Chondrocyte (in vitro differentiated cells): ENCODE data around the gene NRSN1. TPM values are rescaled to one million over a fixed set of nuclear protein-coding genes. Genes with fewer than 3 reads are reported as not detected.

Experiments used
- DNase-seq: peaks from one replicate; pipeline ENCODE4 v3.0.0; 2021; ENCODE audit warnings: mixed read lengths, low spot score
- H3K27ac Mint-ChIP-seq: one replicate; pipeline ENCODE4 v1.8.0; 2021; ENCODE audit warnings: mild to moderate bottlenecking, moderate library complexity, mixed read lengths; ENCODE audit not compliant: unreplicated experiment
- H3K27me3 Mint-ChIP-seq: 2 replicates; pipeline ENCODE4 v1.8.0; 2021; ENCODE audit warnings: low read depth, mixed read lengths
- H3K36me3 Mint-ChIP-seq: 2 replicates; pipeline ENCODE4 v1.8.0; 2021; ENCODE audit warnings: low read depth, mixed read lengths
- H3K4me1 Mint-ChIP-seq: 2 replicates; pipeline ENCODE4 v1.8.0; 2021; ENCODE audit warnings: low read depth, mild to moderate bottlenecking, mixed read lengths
- H3K4me3 Mint-ChIP-seq: one replicate; pipeline ENCODE4 v1.8.0; 2021; ENCODE audit warnings: mild to moderate bottlenecking, moderate library complexity, mixed read lengths; ENCODE audit not compliant: unreplicated experiment
- H3K9me3 Mint-ChIP-seq: 2 replicates; pipeline ENCODE4 v1.8.0; 2021; ENCODE audit warnings: low read depth, mixed read lengths
- total RNA-seq: library from RNA; stranded (reverse); gene quantifications from 3 replicates; pipeline ENCODE4 v1.2.1, GENCODE V29; 2021
- TF ChIP-seq, protein P1 (sequence below): fragments of 200-600 bp; sonication (generic); IDR thresholded peaks from 2 replicates; pipeline ENCODE4 v1.5.0; 2021; ENCODE audit warnings: antibody characterized with exemption, mild to moderate bottlenecking, moderate library complexity

NRSN1 gene
- total RNA-seq, 1 donor from 2014 or later = not detected

DNA sequence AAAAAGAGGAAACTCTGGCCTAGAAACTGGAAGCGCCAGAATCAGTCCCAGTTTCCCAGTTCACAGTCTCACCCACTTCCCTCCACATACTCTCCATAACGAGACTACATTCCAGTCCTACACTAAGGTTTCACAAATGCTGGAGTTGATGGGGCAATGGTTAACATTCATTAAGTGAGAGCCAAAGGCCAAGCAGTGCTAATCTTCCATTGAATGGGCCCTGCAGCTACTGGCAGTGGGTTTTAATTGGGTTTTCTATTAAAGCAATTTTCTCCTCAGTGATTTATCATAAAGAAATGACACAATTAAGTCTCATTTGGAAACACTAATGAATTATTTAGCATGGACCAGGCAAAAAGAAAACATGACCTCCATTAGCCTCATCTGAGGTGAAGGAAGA lies 20.8 kb upstream of the NRSN1 start:
- no peaks in the 10 kb centered on the region for H3K36me3 Mint-ChIP-seq
- no peak for DNase-seq
- no peak overlapping the region for H3K27ac Mint-ChIP-seq
- H3K27me3 Mint-ChIP-seq = no peaks in the 10 kb centered on the region
- no peaks in the 10 kb centered on the region for H3K9me3 Mint-ChIP-seq
- H3K4me1 Mint-ChIP-seq = no peaks in the 10 kb centered on the region
- H3K4me3 Mint-ChIP-seq = no peak overlapping the region
- TF ChIP-seq, protein P1, sequence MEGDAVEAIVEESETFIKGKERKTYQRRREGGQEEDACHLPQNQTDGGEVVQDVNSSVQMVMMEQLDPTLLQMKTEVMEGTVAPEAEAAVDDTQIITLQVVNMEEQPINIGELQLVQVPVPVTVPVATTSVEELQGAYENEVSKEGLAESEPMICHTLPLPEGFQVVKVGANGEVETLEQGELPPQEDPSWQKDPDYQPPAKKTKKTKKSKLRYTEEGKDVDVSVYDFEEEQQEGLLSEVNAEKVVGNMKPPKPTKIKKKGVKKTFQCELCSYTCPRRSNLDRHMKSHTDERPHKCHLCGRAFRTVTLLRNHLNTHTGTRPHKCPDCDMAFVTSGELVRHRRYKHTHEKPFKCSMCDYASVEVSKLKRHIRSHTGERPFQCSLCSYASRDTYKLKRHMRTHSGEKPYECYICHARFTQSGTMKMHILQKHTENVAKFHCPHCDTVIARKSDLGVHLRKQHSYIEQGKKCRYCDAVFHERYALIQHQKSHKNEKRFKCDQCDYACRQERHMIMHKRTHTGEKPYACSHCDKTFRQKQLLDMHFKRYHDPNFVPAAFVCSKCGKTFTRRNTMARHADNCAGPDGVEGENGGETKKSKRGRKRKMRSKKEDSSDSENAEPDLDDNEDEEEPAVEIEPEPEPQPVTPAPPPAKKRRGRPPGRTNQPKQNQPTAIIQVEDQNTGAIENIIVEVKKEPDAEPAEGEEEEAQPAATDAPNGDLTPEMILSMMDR = no peak

DNA sequence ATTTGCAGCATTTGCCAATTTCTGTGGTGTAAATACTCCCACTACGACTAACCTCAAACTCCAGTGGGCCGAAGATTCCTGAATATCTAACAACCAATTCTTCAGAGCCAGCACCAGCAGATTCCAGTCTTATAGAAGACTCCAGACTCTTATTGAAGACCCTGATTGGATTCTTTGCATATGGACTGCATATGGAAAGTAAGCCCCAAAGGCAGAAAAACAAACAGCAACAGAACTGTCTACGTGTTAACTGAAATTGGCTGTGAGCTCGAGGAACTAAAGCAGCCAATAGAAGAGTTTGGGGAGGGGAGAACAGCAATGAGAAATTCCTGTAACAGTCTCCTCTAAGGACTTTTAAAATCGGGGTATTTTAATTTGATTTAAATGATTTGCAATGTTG lies 19.7 kb upstream of the NRSN1 start:
- no peaks in the 10 kb centered on the region for H3K4me1 Mint-ChIP-seq
- no peak for DNase-seq
- no peak overlapping the region for H3K4me3 Mint-ChIP-seq
- H3K9me3 Mint-ChIP-seq = no peaks in the 10 kb centered on the region
- no peaks in the 10 kb centered on the region for H3K27me3 Mint-ChIP-seq
- H3K27ac Mint-ChIP-seq = no peak overlapping the region
- H3K36me3 Mint-ChIP-seq = no peaks in the 10 kb centered on the region
- TF ChIP-seq, protein P1 = no peak

DNA sequence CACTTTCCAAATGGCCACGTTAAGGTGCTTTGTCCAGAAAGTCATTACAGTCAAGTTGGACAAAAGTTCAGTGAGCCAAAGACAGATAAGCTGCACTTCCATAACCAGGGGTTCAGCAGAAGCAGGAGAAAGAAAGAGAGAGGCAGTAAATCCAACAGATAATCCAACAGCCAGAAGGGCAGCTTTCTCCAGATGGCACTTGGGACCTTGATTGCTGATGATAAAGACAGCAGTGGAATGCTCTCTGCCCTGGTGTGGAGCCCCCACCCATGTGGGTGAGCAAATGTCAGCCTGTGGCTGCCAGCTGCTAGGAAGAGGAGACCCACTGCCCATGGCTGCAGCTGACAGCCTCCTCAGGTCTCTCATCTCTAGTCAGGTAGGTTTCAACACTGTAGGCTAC lies 18.7 kb upstream of the NRSN1 start:
- no peak for DNase-seq
- H3K4me1 Mint-ChIP-seq = no peaks in the 10 kb centered on the region
- no peak overlapping the region for H3K27ac Mint-ChIP-seq
- TF ChIP-seq, protein P1 = no peak
- H3K27me3 Mint-ChIP-seq = no peaks in the 10 kb centered on the region
- H3K4me3 Mint-ChIP-seq = no peak overlapping the region
- no peaks in the 10 kb centered on the region for H3K9me3 Mint-ChIP-seq
- H3K36me3 Mint-ChIP-seq = no peaks in the 10 kb centered on the region

DNA sequence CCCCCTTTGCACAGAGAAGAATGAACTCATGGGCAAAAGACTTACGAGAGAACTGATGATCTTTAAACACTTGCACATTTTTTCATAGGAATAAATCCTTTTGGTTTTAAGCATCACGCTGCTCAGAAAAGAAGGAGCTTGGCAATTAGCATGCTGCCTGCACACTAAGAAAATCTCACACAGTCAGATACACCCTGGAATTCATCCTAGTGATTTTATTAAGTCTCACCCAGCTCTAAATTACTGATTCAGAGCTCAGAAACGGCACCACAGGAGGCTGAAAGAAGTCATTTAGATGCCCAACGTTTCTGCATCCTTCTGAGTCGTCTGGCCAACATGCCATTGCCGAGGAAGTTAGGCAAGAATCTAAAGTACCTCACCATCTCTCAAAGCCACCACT lies 18.0 kb upstream of the NRSN1 start:
- H3K36me3 Mint-ChIP-seq = no peaks in the 10 kb centered on the region
- TF ChIP-seq, protein P1 = no peak
- no peak for DNase-seq
- no peak overlapping the region for H3K4me3 Mint-ChIP-seq
- H3K4me1 Mint-ChIP-seq = no peaks in the 10 kb centered on the region
- no peak overlapping the region for H3K27ac Mint-ChIP-seq
- H3K9me3 Mint-ChIP-seq = no peaks in the 10 kb centered on the region
- no peaks in the 10 kb centered on the region for H3K27me3 Mint-ChIP-seq

DNA sequence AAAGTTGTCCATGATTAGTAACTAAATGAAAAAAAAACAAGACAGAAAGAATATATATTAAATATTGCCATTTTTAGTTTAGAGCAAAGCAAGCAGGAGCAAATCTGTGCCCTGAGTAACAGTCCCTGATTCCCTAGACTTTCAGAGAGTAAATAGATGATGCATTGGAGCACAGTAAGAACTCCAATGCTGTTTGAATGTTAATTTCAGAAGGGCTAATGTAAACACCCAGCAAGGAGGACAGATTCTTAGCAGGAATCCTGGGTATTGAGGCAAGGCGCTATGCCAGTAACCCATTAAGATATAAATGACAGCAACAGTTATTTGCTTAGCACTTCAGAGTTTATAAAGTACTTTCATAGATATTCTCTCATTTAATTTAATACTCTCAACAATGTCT lies 15.6 kb upstream of the NRSN1 start:
- Mint-ChIP-seq H3K27me3 (no peaks in the 10 kb centered on the region), H3K9me3 (peaks cover 5% of the 10 kb centered on the region), H3K4me1 (no peaks in the 10 kb centered on the region), H3K36me3 (no peaks in the 10 kb centered on the region), H3K4me3 (no peak overlapping the region), H3K27ac (no peak overlapping the region)
- TF ChIP-seq, protein P1 = no peak
- DNase-seq = no peak
